22Rv1 (cell line): ENCODE measurements around the gene COL4A1.

Experiments used
- H3K27ac ChIP-seq: fragments of 450-650 bp; 2 replicates; pipeline ENCODE4 v1.5.1; 2017
- CTCF ChIP-seq: fragments of 450-650 bp; IDR thresholded peaks from 2 replicates; pipeline ENCODE4 v1.5.1; 2017; ENCODE audit warnings: mild to moderate bottlenecking
- ZFX ChIP-seq: fragments of 450-650 bp; IDR thresholded peaks from 2 replicates; pipeline ENCODE4 v1.6.1; 2017; ENCODE audit warnings: antibody characterized with exemption, borderline replicate concordance

Gene COL4A1

GRCh38 chr13:110237875-110238817 lies 68.8 kb downstream of the COL4A1 start:
- TF ChIP-seq ZFX (no peak), CTCF (no peak)
- no peak overlapping the region for H3K27ac ChIP-seq

- no peak overlapping the region for H3K27ac ChIP-seq
- TF ChIP-seq CTCF (no peak), ZFX (no peak)
Observed at GRCh38 chr13:110236831-110237261, 70.1 kb downstream of the COL4A1 start.

- TF ChIP-seq CTCF (no peak), ZFX (no peak)
- no peak overlapping the region for H3K27ac ChIP-seq
Observed at GRCh38 chr13:110236431-110236830, 70.5 kb downstream of the COL4A1 start.

- no peak overlapping the region for H3K27ac ChIP-seq
- TF ChIP-seq CTCF = no peak
- no peak for TF ChIP-seq ZFX
Observed at GRCh38 chr13:110234532-110234931, 72.4 kb downstream of the COL4A1 start.

GRCh38 chr13:110233951-110234280 lies 73.0 kb downstream of the COL4A1 start:
- no peak overlapping the region for H3K27ac ChIP-seq
- TF ChIP-seq CTCF (no peak), ZFX (no peak)

- TF ChIP-seq ZFX (no peak), CTCF (no peak)
- no peak overlapping the region for H3K27ac ChIP-seq
Observed at GRCh38 chr13:110233181-110233950, 73.6 kb downstream of the COL4A1 start.

- H3K27ac ChIP-seq = no peak overlapping the region
- TF ChIP-seq CTCF (no peak), ZFX (no peak)
Observed at GRCh38 chr13:110232756-110233155, 74.2 kb downstream of the COL4A1 start.
